Measurements from ENCODE around the gene ABHD17C.

- no peak for TF ChIP-seq CTCF (IDR thresholded peaks at IDR 0.05)
- no peak for TF ChIP-seq EP300 (IDR thresholded peaks at IDR 0.05)
These were observed 4.9 kb downstream of the ABHD17C start for GRCh38 chr15:80699981-80700380.

All from tibial nerve (tissue), 4 donors.